GM21390 (cell line): ENCODE results near the gene C11orf68.

Source experiments
- ATAC-seq: cut with Tn5 transposase; IDR thresholded peaks from one replicate; pipeline ENCODE4 v1.9.1; 2021; ENCODE audit not compliant: unreplicated experiment

The C11orf68 gene

DNA sequence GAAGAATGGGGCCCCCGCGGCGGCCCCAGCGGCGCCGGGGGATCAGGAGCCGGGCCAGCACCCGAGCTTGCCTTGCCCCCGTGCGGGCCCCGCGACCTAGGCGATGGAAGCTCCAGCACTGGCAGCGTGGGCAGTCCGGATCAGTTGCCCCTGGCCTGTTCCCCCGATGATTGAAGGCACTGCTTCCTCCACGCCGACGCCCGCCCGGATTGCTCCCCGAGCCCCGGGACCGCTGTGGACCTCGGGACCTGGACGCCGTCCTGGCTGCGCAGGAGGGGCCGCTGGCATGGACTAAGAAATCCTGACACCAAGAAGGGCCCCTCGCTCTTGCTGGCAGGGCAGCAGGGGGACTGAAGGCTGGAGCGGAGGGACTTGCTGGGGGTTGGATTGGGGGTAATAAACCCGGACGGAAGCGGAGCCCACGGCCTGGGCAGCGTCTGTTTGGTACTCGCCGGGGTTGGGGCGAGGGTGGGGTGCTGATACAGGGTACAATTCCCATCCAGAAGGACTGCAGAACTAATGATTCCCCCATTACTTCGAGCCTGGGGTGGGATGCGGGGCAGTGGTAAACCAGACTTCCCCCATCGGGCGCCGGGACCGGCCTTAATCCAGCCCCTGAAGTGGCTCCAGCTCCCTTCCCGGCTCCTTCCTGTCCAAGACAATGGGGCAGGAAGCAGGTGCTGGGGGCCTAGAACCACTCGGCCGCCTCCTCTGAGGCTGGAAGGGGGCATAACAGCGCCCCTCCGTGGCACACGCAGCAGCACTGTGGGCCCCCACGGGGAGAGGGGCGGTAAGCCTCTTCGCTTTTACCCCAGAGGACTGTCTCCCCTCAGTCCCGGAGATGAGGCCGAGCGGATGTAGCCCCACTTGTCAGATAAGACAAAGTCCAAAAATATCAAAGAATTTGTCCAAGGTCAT lies 27.4 kb downstream of the C11orf68 start:
- no peak for ATAC-seq

DNA sequence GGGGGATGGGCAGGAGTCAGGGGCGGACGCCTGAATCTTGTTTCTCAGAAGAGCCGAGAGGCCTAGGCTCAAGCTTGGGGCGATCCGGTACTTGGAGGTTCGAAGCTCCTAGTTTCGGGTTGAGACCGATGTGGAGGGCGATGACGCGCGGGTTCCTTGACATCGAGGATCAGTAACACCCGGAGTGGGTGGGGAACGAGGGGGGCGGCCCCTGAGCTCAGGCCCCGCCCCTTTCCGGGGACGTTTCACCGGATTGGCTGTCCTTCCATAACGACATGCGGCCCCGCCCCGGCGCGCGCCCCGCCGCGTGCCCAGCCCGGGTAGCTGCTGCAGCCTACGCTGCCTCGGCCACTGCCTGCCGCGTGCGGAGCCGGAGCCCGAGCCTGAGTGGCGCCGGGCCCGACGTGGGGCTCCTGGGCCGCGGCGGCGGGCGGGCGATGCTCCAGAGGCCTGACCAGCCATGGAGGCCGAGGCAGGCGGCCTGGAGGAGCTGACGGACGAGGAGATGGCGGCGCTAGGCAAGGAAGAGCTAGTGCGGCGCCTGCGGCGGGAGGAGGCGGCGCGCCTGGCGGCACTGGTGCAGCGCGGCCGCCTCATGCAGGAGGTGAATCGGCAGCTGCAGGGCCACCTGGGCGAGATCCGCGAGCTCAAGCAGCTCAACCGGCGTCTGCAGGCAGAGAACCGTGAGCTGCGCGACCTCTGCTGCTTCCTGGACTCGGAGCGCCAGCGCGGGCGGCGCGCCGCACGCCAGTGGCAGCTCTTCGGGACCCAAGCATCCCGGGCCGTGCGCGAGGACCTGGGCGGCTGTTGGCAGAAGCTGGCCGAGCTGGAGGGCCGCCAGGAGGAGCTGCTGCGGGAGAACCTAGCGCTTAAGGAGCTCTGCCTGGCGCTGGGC lies 28.3 kb downstream of the C11orf68 start, which contains the start of gene CCDC85B:
CCDC85B (plus strand) TSS at position 350 of the 895 bp plus-strand sequence; CDS start at position 461, 111 bp downstream.
- peak; percentile 54 for ATAC-seq

DNA sequence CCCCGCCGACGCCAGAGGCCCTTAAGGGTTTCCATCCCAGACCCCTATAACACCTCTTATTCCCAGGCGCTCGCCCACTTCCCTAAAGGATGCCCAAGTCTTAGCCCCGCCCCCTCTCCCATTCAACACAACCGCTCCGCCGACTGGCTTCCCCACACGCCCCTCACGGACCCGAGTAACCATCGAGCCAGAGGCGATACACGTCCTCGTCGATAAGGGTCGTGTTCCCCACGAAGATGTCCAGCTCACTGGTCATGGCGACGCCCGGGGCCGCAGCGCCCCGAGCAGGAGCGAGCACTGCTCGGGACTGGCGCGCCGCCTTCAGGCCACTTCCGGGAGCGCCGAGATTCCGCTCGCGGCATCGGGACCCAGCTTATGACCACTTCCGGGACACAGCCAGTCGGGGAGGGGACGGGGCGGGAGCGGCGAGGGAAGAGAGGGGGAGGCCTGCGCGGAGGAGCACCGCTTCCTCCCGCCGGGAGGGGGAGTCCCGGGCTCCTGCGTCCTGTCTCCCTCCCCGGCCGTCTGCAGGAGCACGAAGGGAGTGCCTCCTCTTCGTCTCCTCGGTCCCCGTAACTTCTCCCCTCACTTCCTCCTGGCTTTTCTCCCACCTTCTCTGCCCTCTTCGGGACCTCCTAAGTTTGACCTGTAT lies 30.6 kb downstream of the C11orf68 start, which contains the start of gene FIBP:
FIBP (minus strand) TSS at position 309 of the 652 bp plus-strand sequence; CDS start at position 256, 53 bp downstream.
- peak; percentile 40 for ATAC-seq

DNA sequence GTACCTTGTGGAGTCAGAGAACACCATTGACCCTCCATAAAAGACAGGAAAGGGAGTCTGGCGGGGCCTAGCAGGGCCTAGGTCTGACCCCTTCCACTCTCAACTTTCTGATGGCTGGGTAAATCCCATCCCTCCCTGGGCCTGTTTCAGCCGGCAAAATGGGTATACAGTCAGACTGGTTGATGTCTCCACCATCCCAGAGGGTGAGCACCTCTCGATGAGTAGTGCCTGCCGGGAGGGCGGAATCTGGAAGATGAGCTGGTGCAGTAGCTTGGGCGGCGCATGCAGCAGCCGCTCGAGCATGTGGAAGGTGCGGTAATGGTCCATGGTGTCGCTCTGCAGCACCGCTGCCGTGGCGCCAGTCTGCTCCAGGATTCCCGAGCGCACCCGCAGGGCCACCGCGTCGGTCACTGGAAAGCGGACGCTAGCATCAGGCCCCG lies 31.1 kb downstream of the C11orf68 start:
- no peak for ATAC-seq

DNA sequence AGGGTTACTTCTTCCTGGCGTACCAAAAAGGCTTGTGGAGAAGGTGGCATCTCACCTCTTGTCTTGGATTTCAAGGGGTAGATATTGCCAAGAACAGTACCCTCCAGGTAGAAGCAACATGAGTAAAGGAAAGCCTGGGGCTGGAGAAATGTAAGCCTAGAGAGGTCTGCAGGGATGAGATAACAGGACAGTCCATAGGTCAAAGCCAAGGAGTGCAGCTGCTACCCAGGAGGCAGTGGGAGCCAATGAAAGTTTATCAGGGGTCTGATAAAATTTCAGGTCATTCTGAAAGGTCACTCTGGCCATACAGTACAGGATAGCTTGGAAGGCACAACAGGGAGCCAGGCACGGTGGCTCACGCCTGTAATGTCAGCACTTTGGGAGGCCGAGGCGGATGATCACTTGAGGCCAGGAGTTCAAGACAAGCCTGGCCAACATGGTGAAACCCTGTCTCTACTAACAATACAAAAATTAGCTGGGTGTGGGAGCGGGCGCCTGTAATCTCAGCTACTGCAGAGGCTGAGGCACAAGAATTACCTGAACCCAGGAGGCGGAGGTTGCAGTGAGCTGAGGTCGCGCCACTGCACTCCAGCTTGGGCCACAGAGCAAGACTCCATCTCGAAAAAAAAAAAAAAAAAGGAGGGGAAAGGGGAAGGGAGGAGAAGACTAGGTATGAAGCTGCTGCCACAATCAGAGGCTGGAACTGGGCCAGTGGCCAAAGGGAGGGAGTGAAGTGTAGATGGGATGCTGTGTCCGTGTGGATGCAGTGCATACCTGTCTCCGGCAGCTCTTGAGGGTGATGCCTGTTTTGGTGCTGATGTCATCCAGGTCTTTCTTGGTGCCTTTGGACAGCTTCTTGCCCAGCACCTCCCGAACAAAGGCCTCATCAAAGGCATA lies 31.8 kb downstream of the C11orf68 start:
- ATAC-seq: no peak

DNA sequence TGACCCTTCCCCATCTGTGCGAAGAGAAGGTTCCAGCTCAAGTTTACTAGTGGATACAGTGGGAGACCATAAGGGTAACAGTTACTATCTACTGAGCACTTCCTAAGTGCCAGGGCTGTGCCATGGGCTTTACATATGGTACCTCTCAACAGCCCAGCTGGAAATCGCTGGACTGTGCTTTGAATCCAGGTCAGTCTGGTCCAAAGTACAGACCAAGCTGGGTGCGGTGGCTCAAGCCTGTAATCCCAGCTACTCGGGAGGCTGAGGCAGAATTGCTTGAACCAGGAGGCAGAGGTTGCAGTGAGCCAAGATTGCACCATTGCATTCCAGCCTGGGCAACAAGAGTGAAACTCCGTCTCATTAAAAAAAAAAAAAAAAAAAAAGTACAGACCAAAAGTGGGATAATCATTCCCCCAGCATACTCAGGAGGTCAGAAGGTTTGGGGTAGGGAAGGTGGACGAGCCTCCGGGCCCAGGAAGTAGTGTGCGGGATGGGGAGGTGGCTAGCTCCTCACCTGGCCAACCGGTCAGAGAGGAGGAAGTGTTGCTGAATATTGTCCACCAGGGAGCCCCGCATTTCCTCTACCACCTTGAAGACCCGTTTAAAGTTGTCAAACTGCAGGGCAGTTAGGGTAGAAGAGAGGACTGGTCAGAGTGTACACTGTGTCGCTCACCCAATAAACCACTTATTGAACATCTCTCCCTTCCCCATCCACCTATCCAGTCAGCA lies 32.9 kb downstream of the C11orf68 start:
- ATAC-seq: no peak

DNA sequence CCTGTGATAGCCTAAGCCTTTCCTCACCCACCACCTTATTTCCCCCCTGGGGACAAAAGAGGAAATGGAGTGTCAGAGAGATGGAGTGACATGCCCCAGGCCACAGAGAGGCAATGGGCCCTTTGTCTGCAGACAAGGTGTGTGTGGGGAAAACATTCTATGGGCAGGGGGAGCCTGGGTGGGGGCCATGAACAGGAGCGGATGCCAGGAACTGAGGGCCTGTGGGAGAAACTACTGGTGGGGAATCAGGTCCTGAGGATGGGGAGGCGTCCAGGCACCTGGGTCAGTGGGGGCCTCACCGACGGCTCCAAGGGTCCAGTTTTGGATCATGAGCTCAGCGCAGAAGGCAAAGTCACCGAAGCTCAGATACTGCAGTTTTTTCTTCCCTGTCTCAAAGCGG lies 33.6 kb downstream of the C11orf68 start:
- ATAC-seq: no peak

DNA sequence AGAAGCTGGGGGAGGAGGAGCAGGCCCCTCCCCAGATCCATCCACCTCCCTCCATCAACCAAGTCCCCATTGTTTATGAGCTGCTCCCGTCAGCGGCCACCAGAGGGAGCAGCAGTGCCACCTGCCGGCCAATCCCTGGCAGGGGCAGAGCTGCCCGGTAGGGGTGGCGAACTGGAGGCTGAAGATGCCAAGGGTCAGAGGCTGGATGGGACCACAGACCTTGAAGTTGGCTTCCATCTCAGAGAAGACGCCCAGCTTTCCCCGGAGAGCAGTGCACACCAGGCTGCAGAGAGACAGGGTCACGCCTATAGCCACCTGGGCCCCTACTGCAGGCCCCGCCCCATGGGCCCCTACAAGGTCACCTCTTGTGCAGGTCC lies 34.2 kb downstream of the C11orf68 start:
- ATAC-seq: no peak

DNA sequence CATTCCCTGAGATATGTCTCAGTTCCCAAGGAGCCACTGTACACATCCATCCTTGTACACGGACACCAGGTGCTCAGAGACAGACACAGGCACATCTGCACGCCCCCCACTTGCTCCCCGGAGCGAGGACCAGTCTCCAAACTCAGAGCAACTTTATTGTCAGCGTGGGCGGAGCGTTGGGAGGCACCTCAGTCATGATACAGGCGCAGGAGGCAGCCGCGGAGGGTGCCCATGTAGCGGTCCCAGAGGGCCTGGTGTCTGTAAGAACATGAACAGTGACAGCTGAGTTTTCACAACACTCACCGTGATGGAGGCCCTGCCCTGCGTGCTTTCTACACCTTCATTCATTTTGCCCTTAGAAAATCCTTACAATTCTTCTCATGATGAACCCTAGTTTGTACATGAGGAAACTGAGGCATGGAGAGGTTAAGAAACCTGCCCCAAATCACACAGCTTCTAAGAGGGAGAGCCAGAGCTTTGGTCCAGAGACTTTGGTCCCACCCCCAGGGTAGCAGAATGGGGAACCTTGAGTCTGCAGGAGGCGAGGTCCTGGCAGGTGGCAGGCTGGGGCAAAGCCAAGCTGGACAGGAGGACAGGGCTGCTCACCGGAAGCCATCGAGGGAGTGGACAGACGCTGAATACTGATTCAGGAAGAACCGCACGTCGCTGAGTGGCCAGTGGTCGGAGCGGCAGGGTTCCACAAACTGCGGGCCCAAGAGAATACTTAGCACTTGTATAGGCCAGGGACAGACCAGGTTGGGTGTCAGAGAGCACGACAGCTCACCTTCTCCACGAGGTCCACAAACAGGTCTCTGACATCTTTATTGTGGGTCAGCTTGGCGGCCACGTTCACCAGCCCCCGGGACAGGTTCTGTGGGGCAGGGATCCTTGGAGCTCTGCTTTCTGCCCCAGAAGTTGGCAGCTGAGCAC lies 34.8 kb downstream of the C11orf68 start:
- no peak for ATAC-seq

DNA sequence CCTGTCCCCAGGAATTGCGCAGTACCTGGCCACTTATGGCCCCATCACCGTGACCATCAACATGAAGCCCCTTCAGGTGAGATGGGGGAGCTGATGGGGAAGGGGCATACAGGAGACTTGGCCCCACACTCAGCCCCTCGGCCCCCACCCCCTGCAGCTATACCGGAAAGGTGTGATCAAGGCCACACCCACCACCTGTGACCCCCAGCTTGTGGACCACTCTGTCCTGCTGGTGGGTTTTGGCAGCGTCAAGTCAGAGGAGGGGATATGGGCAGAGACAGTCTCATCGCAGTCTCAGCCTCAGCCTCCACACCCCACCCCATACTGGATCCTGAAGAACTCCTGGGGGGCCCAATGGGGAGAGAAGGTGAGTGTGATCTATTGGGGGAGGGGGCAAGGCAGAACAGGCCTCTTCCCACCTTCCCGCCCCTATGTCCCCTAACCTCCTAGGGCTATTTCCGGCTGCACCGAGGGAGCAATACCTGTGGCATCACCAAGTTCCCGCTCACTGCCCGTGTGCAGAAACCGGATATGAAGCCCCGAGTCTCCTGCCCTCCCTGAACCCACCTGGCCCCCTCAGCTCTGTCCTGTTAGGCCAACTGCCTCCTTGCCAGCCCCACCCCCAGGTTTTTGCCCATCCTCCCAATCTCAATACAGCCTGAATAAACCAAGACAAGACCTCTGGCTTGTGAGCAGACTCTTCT lies 35.7 kb downstream of the C11orf68 start:
- ATAC-seq: no peak

DNA sequence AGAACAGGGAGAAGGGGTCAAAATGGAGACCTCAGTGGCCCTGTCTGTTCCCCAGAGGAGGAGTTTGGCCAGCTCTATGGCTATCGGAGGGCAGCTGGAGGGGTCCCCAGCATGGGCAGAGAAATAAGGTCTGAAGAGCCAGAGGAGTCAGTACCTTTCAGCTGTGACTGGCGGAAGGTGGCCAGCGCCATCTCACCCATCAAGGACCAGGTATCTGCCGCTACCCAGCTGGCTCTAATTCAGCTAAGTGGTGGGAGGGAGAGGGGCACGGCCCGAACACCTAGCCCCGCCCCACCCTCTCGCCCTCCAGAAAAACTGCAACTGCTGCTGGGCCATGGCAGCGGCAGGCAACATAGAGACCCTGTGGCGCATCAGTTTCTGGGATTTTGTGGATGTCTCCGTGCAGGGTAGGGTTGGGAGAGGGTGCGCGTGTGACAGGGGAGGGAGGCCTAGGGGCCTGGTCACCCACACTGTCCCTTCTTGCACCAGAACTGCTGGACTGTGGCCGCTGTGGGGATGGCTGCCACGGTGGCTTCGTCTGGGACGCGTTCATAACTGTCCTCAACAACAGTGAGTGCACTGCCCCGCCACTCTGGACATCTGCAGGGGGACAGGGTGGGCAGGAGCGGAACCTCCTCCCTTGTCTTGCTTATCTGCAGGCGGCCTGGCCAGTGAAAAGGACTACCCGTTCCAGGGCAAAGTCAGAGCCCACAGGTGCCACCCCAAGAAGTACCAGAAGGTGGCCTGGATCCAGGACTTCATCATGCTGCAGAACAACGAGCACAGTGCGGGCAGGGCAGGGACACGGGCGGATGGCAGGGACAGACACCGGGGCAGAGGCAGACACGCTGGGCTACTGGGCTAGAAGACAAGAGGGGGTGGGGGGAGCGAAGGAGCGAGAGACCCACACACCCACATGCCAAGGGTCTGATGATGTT lies 36.5 kb downstream of the C11orf68 start:
- no peak for ATAC-seq

DNA sequence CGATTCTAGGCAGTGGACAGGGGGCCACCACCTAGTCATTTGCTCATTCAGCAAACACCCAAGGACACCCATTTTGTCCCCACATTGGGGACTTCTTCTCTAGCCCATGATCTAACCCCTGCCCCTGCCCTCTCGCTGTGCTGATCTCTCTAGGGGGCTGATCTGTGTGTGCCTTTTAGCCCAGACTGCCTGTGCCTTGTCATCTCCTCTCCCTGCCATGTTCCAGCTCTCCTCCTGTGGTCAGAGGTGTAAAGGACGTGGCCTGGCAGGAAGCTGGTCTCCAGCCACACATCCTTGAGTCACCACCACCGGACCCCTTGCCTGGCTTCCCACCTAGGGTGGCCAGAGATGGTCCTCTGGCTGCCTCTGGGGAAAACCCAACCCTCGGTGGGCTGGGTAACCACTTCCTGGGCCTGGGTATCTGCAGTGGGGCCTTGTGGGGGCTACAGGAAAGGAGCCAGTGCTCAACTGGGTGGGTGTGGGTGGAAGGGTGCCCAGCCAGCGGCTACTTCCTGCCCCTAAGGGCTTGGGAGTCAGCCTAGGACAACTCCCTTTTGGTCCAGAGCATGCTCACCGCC lies 37.9 kb downstream of the C11orf68 start:
- no peak for ATAC-seq

DNA sequence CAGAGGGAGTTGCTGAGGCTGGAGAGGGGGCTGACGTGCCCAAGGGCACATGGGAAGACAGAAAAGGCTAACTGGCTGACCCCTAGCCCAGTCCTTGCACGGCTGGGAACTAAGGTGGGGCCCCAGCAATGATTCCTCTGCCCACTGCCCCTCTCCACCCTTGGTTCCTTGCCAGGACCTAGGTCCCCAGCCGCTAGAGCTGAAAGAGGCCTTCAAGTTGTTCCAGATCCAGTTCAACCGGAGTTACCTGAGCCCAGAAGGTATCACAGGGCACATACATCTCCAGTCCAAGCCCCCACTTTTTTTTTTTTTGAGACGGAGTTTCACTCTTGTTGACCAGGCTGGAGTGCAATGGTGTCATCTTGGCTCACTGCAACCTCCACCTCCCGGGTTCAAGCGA lies 38.8 kb downstream of the C11orf68 start:
- no peak for ATAC-seq

DNA sequence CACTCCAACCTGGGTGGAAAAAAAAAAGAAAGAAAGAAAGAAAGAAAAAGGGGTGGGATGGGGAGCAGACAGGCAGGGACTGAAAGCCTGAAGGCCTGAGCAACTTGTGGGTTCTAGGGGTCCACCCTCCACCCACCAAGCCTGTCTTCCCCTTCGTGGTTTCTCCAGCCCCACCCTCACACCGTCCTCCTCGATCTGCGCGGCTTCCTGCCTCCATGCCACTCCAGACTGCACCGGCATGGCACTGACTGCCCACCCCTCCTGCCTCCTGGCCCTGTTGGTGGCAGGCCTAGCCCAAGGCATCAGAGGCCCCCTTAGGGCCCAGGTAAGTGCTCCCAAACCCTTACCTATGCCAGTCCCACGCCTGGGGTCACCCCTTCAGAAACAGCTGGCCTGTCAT lies 39.2 kb downstream of the C11orf68 start, which contains the start of gene CTSW:
CTSW (plus strand) TSS at position 221 of the 400 bp plus-strand sequence; CDS start at position 239, 18 bp downstream.
- ATAC-seq: no peak

DNA sequence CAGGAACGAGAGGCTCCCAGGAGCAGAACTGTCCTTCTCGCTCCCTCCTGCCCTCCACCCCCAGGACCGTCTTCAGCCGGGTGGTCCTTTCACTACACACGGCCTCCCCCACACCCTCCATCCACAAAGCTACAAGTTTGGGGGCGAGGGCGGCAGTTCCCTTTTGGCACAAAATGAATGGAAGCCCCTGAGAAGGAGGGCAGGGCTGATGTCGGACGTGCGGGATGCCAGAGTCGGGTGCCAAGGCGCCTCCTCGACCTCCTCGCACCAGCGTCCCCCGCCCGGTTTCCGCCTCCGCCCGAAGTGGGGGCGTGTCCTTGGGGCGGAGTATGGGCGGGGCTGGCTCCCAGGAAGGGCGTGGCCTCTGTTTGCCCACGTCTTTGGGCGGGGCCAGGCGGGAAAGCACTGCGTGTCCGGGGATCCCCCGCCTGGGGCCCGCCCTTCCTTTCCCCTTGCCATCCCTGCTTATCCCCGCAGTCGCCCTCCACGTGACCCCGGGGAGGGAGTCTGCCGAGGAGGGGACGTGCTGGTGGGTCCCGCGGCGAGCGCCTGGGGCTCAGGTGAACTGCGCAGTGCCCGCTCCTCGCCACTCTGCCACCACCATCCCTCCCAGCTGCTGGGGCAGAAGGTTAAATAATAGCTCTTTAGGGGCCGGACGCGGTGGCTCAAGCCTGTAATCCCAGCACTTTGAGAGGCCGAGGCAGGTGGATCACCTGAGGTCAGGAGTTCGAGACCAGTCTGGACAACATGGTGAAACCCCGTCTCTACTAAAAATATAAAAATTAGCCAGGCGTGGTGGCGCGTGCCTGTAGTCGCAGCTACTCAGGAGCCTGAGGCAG lies 45.3 kb downstream of the C11orf68 start:
- ATAC-seq: peak; percentile 65
